NCI-H2107 treated with DMSO at 0.1 percent for 48 hours (cell line): Measurements from ENCODE around the gene NGLY1.

Experiments used
- DNase-seq: peaks from one replicate; lab custom pipeline; 2025; ENCODE audit not compliant: unreplicated experiment; lab: John Stamatoyannopoulos, UW

Gene NGLY1, protein sequence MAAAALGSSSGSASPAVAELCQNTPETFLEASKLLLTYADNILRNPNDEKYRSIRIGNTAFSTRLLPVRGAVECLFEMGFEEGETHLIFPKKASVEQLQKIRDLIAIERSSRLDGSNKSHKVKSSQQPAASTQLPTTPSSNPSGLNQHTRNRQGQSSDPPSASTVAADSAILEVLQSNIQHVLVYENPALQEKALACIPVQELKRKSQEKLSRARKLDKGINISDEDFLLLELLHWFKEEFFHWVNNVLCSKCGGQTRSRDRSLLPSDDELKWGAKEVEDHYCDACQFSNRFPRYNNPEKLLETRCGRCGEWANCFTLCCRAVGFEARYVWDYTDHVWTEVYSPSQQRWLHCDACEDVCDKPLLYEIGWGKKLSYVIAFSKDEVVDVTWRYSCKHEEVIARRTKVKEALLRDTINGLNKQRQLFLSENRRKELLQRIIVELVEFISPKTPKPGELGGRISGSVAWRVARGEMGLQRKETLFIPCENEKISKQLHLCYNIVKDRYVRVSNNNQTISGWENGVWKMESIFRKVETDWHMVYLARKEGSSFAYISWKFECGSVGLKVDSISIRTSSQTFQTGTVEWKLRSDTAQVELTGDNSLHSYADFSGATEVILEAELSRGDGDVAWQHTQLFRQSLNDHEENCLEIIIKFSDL

DNA sequence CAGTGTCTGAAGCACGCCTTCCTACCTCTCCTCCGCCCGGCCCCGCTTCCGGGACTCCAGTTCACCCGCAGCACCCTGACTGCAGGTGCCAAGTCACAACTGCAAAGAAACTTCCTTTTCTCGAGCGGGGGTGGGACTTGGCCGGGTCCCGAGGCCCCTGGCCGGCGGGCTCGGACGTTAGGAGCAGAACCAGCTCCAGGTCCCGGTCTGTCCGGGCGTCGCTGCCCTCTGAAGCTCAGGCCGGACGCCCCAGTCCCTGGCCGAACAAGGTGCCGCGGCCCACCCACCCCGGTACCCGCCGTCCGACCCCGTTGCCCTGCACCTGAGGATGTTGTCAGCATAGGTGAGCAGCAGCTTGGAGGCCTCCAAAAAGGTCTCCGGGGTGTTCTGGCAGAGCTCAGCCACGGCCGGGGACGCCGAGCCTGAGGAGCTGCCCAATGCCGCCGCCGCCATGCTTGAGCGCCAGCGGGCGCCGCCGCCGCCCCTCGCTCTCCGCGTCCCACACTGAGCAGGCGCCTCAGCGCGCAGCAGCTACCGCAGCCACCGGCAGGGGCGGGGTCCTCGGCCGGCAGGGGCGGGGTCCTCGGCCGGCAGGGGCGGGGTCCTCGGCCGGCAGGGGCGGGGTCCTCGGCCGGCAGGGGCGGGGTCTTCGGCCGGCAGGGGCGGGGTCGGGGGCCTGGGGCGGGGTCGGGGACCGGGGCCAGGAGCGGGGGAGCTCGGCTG, at the start of gene NGLY1:
NGLY1 (minus strand) TSS at position 506 of the 723 bp plus-strand sequence; CDS start at position 453, 53 bp downstream.
- peak; percentile 13 for DNase-seq

DNA sequence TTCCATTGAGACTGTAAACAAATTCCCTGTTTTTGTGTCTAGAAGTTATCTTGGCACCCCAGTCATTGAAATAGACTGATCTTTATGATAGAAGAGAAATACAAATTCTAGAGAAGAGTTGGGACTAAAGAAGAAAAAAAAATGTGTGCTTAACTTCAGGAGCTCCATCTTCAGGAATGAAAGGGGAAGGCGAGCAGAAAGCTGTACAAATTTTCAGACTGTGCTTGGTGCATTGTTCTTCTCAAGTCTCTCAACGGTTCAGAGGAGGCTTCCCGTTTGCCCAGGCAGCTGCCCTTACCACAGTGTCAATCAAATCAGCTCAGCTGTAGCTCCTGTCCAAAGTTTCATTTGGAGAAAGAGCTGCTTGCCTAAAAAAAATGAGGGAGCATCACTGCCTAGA, 48.3 kb upstream of the NGLY1 start:
- DNase-seq: peak; percentile 1

DNA sequence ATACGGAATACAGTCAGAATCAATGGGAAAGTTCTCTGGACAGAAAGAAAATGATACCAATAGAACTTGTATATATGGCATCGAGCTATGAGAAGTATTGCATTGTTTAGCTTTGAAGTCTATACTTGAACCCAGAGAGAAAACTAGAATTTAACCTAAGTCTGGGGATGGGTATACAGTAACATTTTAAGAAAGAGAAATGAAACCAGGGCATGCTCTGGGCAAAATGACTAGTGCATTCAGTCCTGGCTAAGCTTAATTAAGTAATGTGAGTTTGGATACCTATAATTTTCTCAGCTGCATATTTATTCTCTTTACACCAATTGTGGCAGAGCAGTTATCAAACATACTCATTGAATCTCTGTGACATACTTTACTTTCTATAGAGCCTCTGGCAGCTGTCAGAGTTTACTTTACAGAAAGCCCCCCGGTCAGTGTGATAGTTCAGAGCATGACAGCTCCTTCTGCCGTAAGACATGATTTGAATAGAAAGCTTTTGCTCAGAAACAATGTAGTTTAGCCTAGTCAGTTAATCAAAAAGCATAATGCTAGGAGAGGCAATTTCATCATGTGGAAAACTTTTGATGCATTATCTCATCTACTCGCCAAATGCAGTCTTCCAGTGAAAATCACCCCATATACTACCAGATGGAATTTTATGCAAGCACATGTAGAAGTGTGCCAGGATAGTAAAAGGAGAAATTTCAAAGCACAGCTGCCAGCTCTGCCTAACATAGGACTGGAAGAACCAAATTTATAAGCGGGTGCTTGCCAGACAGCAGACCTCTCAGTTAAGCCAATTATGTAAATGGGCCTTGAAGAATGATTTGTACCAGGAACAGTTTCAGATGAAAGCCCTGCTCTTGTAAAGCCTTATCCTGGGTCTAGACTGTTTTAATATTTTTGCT, 47.4 kb upstream of the NGLY1 start:
- no peak for DNase-seq

DNA sequence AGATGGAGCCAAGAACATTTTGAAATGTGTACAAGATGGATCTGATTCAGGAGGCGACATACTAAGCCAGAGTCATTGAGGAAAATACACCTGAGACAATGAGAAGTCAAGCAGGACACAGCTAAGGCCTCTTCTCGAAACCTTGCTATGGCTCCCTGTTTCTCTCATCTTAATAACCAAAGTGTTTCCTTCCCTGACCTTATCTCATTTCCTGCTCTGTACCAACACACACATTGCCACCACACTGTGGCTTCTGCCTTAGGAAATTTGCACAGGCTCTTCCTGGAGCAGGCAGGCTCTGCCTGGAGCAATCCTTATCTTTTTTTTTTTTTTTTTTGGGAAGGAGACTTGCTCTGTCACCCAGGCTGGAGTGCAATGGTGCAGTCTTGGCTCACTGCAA, 43.3 kb upstream of the NGLY1 start:
- DNase-seq: no peak

GRCh38 chr3:25823314-25823713, 40.1 kb upstream of the NGLY1 start:
- DNase-seq: peak; percentile 38

DNA sequence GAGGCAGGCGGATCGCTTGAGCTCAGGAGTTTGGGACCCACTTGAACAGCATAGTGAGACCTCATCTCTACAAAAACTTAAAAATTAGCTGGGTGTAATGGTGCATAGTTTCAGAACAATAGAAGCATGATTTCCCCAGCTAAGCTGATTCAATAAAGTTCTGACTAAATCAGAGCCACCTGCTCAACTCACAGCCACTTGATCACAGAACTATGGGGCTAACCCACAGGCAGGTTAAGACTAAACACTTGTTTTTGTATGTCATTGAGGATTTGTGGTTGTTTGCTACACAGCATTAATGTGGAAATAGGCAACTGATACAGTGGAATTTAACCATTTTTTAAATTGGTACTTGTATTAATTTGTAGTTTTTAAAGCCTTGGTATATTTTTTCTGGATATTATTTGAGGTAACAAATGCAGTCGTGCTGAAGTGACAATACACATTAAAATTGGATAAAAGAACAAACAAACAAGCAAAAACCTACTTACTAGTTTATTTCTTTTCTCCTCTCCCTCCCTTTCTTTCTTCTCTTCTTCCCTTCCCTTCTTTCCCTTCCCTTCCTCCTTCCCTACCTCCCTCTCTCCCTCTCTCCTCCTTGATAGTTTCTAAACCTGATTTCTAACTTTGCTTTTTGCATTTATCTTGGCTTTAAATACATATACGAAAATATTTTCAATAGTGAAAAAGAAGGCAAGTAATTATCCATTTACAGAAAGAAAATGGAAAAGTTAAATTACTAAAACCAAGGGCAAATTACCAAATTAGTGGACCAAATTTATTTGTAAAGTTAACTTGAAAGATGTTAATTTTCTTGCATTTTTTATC, 38.7 kb upstream of the NGLY1 start:
- no peak for DNase-seq

DNA sequence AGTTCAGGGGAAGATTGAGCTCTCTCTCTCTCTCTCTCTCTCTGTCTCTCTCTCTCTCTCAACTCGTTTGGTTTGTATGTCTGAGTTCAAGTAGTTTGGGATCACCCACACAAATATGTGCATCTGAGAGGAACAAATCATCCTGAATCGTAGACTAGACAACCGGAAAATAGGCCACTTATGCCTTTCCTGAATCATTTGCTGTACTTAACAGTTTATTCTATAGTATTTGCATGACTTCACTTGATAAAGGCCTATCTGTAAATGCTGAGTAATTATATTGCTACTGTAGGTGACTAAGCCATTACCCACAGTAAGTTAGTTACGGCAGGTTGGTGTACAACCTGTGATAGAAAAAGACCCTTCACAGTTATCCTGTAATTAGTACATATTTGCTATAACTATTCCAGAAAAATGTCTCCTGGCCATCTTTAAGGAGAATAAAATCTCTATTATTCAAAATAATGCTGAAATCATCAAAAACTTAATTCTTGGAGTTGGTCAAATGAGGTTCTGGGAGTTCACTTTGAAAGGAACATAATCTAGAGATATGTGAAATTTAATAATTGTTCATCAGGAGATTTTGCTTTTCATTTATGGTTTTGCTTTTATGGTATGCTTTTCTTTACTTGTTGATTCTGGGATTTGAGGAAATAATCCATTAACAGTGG, 37.7 kb upstream of the NGLY1 start:
- no peak for DNase-seq

GRCh38 chr3:25820366-25820765, 37.1 kb upstream of the NGLY1 start:
- DNase-seq: no peak

DNA sequence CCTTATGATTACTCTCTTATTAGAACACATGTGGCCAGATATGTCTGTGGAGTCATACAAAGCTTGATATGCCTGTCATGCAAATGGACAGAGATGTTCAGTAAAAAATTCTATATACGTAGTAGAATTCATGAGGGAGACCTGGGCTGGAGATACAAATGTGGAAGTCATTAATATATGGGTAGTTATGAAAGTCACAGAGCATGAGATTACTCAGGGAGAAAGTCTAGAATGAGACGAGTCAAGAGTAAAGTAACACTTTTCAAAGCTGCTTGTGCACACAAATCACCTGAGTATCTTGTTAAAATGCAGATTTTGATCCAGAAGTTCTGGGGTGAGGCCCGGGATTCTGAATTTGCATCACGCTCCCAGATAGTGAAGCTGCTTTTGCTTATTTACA, 35.1 kb upstream of the NGLY1 start:
- no peak for DNase-seq

DNA sequence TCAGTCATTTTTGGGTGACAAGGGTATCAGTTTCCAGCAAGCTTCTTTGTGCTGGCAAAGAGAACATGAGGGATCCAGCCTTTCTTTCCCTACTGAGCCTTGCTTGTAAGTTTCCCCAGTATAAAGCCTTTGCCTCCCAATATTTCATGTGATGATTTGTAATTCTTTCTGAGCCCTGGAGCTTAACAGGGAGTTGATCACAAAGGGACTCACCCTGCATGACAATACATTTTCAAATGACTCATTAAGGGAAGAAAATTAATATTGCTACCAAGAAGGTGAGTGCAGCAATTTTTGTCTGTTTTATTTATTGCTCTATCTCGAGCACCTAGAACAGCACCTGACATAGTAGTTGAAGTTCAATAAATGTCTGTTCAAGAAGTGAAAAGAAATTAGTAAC, 34.4 kb upstream of the NGLY1 start:
- DNase-seq: no peak

DNA sequence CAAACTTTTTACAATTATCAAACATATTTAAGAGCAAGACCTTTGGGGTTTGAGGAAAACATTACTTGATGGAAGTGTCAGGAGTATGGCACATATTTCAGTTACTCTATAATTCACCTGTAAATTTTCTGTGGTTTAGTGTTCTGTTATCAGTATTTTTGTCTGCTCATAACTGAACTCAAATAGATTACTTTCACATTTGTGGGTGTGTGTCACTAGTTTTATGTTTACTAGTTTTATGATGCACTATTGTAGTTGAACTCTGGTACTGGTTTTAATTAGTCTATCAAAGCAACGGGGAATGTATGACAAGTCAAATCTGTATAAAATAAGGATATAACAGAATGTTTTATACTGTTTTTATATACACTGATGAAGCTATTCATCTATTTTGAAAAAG, 33.9 kb upstream of the NGLY1 start:
- no peak for DNase-seq

DNA sequence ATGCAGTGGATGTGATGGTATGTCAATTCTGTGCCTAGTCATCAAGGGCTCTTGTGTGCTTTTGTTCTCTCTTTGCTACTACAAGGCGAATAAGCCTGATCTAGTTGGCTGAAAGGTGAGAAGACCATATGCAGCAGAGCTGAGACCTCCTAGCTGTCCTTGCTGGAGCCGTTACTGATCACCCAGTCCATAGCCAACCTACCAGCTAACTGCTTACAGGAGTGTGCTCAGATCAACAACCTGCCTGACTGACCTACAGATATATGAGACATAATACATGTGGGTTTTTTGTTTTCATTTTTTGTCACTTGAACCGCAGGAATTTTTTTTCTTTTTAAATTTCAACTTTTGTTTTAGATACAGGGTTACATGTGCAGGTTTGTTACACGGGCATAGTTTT, 29.4 kb upstream of the NGLY1 start:
- no peak for DNase-seq

DNA sequence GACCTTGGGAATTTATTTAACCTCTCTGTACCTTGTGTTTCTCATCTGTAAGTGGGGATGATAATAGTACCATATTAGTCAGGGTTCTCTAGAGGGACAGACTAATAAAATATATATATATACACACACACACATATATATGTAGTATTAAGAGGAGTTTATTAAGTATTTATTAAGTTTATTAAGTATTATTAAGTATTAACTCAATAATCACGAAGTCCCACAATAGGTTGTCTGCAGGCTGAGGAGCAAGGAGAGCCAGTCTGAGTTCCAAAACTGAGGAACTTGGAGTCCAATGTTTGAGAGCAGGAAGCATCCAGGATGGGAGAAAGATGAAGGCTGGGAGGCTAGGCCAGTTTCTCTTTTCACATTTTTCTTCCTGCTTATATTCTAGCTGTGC, 21.4 kb upstream of the NGLY1 start:
- DNase-seq: no peak

- no peak for DNase-seq
Observed at GRCh38 chr3:25803833-25804232, 20.6 kb upstream of the NGLY1 start.

DNA sequence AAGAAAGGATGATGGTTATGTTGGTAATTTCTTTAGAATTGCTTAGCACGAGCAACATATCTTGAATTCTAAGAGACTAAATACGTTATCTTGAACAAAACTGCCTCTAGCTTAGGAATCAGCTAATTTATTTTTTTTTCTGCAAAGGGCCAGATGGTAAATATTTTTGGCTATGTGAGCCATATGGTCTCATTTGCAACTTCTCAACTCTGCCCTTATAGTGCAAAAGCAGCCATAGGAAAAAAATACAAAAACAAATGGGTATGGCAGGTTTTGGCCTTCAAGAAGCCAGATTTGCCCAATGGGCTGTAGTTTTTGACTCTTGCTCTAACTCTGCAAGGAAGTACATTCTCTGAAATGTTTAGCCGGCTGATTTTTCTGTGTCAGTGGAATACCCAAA, 18.5 kb upstream of the NGLY1 start:
- no peak for DNase-seq

- DNase-seq: peak; percentile 20
Observed at GRCh38 chr3:25789596-25790556, 6.6 kb upstream of the NGLY1 start, which contains the start of gene OXSM. Gene OXSM, plus strand, starts transcription at chr3:25790090. Its CDS starts 931 bp downstream, at chr3:25791021.

DNA sequence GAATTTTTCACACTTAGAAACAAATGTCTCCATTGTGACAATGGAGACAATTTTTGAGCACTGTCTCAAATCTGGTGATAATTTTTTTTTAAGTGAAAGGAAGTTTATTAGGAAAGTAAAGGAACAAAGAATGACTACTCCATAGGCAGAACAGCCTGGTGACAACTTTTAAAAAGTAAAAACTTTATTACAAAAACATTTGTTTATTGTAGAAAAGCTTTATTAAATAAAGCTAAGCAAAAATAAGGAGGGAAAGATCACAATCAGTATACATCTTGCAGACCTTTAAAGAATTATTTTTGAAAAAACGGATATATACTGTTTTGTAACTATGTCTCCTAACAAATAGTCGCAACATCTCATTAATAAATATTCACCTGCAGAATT, 6.0 kb upstream of the NGLY1 start:
- DNase-seq: no peak

GRCh38 chr3:25787689-25788088, 4.4 kb upstream of the NGLY1 start:
- no peak for DNase-seq
